Central memory CD4-positive, alpha-beta T cell (primary cell): ENCODE data around the gene RARA.
"Not testable (repeated sequence)": the region's sequence is repeated elsewhere in the genome, so short reads cannot be mapped to it uniquely, and the experiment has no call there.

ENCODE experiments used
- DNase-seq: peaks from one replicate; pipeline ENCODE4 v3.0.0; 2022

Gene RARA

GRCh38 chr17:40298726-40299125 is 10.3 kb upstream of the RARA start:
- DNase-seq, result no peak

GRCh38 chr17:40299159-40299757 is 9.7 kb upstream of the RARA start:
- not testable (repeated sequence) for DNase-seq

- DNase-seq, result no peak
These were observed 7.7 kb upstream of the RARA start for GRCh38 chr17:40301315-40301714.

GRCh38 chr17:40303009-40303657 is 5.8 kb upstream of the RARA start:
- peak; percentile 61 for DNase-seq

- no peak for DNase-seq
These were observed 5.0 kb upstream of the RARA start for GRCh38 chr17:40303708-40304551.

- DNase-seq, result not testable (repeated sequence)
These were observed 4.5 kb upstream of the RARA start for GRCh38 chr17:40304552-40304863.

GRCh38 chr17:40304866-40305265 is 4.1 kb upstream of the RARA start:
- DNase-seq, result not testable (repeated sequence)

- DNase-seq, result no peak
These were observed 2.6 kb upstream of the RARA start for GRCh38 chr17:40306395-40306794.

- no peak for DNase-seq
These were observed 1.8 kb upstream of the RARA start for GRCh38 chr17:40307001-40307730.

- no peak for DNase-seq
These were observed 1.2 kb upstream of the RARA start for GRCh38 chr17:40307740-40308239.

GRCh38 chr17:40309949-40310510 is 1.1 kb downstream of the RARA start:
- DNase-seq, result no peak

GRCh38 chr17:40310882-40311391 is 2.0 kb downstream of the RARA start:
- DNase-seq, result no peak

- DNase-seq, result no peak
These were observed 2.6 kb downstream of the RARA start for GRCh38 chr17:40311575-40311974.

- no peak for DNase-seq
These were observed 3.3 kb downstream of the RARA start for GRCh38 chr17:40312131-40312731.

GRCh38 chr17:40312893-40313667 is 4.1 kb downstream of the RARA start:
- no peak for DNase-seq

GRCh38 chr17:40313668-40314583 is 4.9 kb downstream of the RARA start:
- DNase-seq, result no peak

- peak; percentile 70 for DNase-seq
These were observed 5.6 kb downstream of the RARA start for GRCh38 chr17:40314584-40314956.

- no peak for DNase-seq
These were observed 6.2 kb downstream of the RARA start for GRCh38 chr17:40315206-40315605.

GRCh38 chr17:40315678-40316570 is 6.9 kb downstream of the RARA start:
- no peak for DNase-seq
